Measurements from ENCODE around the gene SLC24A4. TPM values are rescaled to one million over a fixed set of nuclear protein-coding genes. Genes with fewer than 3 reads are reported as not detected.

Gene SLC24A4
- total and polyA plus RNA-seq, 10 donors, result 0.29 to 8.9 (median 4.2) TPM

DNA sequence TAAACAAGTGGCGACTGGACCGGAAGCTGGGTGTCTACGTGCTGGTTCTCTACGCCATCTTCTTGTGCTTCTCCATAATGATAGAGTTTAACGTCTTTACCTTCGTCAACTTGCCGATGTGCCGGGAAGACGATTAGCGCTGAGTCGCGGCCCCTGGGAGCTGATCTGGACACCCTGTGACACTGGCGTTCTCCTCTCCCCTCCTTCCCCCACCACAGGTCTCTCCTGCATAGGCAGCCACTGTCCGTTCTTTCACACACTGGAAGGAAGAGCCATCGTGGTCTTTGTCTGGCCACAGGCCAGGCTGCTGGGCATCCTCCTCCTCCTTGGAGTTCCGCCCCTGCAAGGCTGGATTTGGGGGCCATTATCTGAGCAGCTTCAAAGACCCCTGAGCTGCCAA is 170.5 kb downstream of the SLC24A4 start:
- peaks cover 0 to 4% (median 0%) of the 10 kb centered on the region in 6 donors for H3K36me3 ChIP-seq
- peak overlapping the region in 3 of 8 donors; percentile 56 to 86 (median 61) for H3K27ac ChIP-seq
- no peaks in the 10 kb centered on the region for H3K27me3 ChIP-seq (replicated peaks in 1 of 7)
- intact Hi-C loops (cut with DNase I; ENCODE audit: low total_unique reads), result no loop called here
- no peaks in the 10 kb centered on the region for H3K9me3 ChIP-seq
- H3K4me3 ChIP-seq, result no peak overlapping the region
- peaks cover 7 to 86% (median 47%) of the 10 kb centered on the region in 6 donors for H3K4me1 ChIP-seq
- peak; percentile 48 for DNase-seq
- no peak for TF ChIP-seq POLR2AphosphoS5 (IDR thresholded peaks at IDR 0.05)
- no peak for TF ChIP-seq POLR2A (IDR thresholded peaks at IDR 0.05)
- WGBS, 5 donors, result 82 to 94% (median 89%) methylated on average over 16 of the region's 16 CpGs

DNA sequence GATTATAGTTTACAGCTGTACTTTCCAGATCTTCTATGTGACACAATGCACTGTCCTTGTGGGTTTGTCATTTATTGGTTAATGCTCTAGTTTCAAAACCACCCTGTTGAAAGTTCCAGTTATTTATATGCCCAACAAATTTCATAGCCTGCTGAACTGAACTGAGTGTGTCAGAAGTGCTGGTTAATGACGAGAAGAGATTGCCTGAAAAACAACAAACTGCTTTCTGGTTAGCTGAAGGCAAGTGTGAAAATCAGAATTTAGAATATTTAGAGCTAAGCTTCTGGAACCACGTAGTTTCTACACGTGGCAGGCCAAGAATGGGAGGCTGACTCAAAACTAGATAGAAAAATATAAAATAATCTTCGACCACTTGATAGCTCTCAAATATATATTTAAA is 171.5 kb downstream of the SLC24A4 start:
- no peaks in the 10 kb centered on the region for H3K9me3 ChIP-seq
- H3K4me3 ChIP-seq, result no peak overlapping the region
- intact Hi-C loops (cut with DNase I; ENCODE audit: low total_unique reads), result no loop called here
- WGBS, 5 donors, result 51 to 81% (median 56%) methylated on average over 4 of the region's 4 CpGs
- no peaks in the 10 kb centered on the region for H3K27me3 ChIP-seq (replicated peaks in 1 of 7)
- peaks cover 0 to 4% (median 0%) of the 10 kb centered on the region in 6 donors for H3K36me3 ChIP-seq
- no peak for TF ChIP-seq POLR2AphosphoS5 (IDR thresholded peaks at IDR 0.05)
- TF ChIP-seq, protein P1, sequence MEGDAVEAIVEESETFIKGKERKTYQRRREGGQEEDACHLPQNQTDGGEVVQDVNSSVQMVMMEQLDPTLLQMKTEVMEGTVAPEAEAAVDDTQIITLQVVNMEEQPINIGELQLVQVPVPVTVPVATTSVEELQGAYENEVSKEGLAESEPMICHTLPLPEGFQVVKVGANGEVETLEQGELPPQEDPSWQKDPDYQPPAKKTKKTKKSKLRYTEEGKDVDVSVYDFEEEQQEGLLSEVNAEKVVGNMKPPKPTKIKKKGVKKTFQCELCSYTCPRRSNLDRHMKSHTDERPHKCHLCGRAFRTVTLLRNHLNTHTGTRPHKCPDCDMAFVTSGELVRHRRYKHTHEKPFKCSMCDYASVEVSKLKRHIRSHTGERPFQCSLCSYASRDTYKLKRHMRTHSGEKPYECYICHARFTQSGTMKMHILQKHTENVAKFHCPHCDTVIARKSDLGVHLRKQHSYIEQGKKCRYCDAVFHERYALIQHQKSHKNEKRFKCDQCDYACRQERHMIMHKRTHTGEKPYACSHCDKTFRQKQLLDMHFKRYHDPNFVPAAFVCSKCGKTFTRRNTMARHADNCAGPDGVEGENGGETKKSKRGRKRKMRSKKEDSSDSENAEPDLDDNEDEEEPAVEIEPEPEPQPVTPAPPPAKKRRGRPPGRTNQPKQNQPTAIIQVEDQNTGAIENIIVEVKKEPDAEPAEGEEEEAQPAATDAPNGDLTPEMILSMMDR (IDR thresholded peaks at IDR 0.05 in 8 of 11, conservative IDR thresholded peaks at IDR 0.05 in 3 of 11), result no peak
- TF ChIP-seq POLR2A (IDR thresholded peaks at IDR 0.05), result no peak
- H3K27ac ChIP-seq, result peak overlapping the region in 5 of 8 donors; percentile 23 to 86 (median 56)
- H3K4me1 ChIP-seq, result peaks cover 0 to 76% (median 40%) of the 10 kb centered on the region in 6 donors
- DNase-seq, result no peak

DNA sequence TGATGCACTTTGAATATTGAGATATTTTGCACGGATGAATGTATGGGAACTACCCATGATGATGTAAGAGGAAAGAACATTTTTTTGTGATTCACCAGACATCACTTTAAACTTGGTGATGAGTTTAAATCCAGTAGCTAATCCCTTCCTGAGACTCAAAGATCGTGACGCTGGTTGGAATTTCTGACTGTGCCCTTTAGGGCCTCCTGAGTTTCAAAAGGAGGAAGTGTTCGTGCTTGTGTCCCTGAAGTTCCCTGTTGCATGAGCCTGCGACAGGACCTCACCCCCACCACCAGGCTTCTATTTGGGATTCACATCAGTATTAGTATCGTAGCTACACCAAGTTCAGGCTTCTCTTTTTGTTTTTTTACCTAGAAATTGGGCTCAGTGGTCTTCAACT is 172.1 kb downstream of the SLC24A4 start:
- Histone ChIP-seq H3K36me3 (peaks cover 0 to 4% (median 0%) of the 10 kb centered on the region in 6 donors), H3K27me3 (replicated peaks in 1 of 7) (no peaks in the 10 kb centered on the region), H3K4me3 (no peak overlapping the region), H3K9me3 (no peaks in the 10 kb centered on the region), H3K27ac (peak overlapping the region in 6 of 8 donors; percentile 21 to 86 (median 48)), H3K4me1 (peaks cover 0 to 71% (median 37%) of the 10 kb centered on the region in 6 donors)
- 24 to 44% (median 37%) methylated on average over 6 of the region's 6 CpGs for WGBS, 5 donors
- TF ChIP-seq, protein P1 (IDR thresholded peaks at IDR 0.05 in 8 of 11, conservative IDR thresholded peaks at IDR 0.05 in 3 of 11), result peak in 2 of 11 experiments; percentile 14 to 20
- no peak for TF ChIP-seq POLR2AphosphoS5 (IDR thresholded peaks at IDR 0.05)
- no peak for TF ChIP-seq POLR2A (IDR thresholded peaks at IDR 0.05)
- DNase-seq, result peak; percentile 68
- intact Hi-C loops (cut with DNase I; ENCODE audit: low total_unique reads), result no loop called here

DNA sequence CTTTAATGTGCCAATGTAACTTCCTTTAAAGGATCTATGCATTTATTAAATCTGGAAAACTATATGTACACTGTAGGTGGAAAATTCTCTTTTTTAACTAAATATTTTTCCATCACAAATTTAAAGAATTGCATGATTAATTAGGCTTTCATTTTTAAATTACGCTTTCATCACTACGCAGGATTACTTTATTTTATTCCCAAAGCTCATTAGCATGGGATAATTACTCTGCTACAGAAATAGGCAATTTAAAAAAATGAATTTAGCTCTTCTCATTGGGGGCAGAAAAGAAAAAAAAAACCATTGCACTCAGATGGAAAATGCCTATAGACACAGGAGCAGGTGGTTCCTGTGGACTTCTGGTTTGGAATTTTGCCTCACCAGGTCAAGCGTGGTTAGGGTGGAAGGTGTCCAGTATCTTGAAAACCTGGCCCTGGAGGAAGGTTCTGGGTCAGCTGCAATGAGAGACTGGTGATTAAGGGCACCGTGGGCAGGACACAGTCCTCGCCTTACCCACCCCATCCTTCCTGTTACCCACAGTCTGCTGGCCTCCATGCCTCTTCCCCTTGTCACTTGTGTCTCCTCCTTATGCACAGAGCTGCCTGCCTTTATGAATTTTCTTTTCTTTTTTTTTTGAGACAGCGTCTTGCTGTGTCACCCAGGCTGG is 173.4 kb downstream of the SLC24A4 start:
- Histone ChIP-seq H3K27me3 (replicated peaks in 1 of 7) (no peaks in the 10 kb centered on the region), H3K36me3 (peaks cover 0 to 4% (median 0%) of the 10 kb centered on the region in 6 donors), H3K4me3 (no peak overlapping the region), H3K4me1 (peaks cover 0 to 58% (median 32%) of the 10 kb centered on the region in 6 donors), H3K9me3 (no peaks in the 10 kb centered on the region), H3K27ac (no peak overlapping the region)
- 57 to 71% (median 61%) methylated on average over 6 of the region's 6 CpGs for WGBS, 5 donors
- intact Hi-C loops (cut with DNase I; ENCODE audit: low total_unique reads), result no loop called here
- DNase-seq, result no peak
- no peak for TF ChIP-seq POLR2AphosphoS5 (IDR thresholded peaks at IDR 0.05)
- no peak for TF ChIP-seq POLR2A (IDR thresholded peaks at IDR 0.05)
- TF ChIP-seq, protein P1 (IDR thresholded peaks at IDR 0.05 in 8 of 11, conservative IDR thresholded peaks at IDR 0.05 in 3 of 11), result no peak

Measured in spleen (tissue), 11 donors.